Neutrophil (primary cell): ENCODE data around the gene CSNK1A1.
"Not testable (repeated sequence)": the region's sequence is repeated elsewhere in the genome, so short reads cannot be mapped to it uniquely, and the experiment has no call there.

Experiments used
- H3K27ac ChIP-seq: fragments of 200-600 bp; sonication (generic); 2 replicates; pipeline ENCODE4 v1.5.1; 2016; ENCODE audit warnings: mild to moderate bottlenecking, moderate library complexity
- H3K27me3 ChIP-seq: fragments of 200-600 bp; sonication (generic); 2 replicates; pipeline ENCODE4 v1.6.0; 2016; ENCODE audit warnings: mild to moderate bottlenecking
- H3K36me3 ChIP-seq: fragments of 200-600 bp; sonication (generic); 2 replicates; pipeline ENCODE4 v1.5.1; 2017
- H3K4me1 ChIP-seq, 2 experiments: fragments of 200-600 bp in 1 of 2; sonication (generic) in 1 of 2; 1 replicate in 1 of 2; 2 replicates in 1 of 2; pipeline versions ENCODE4 v1.5.1 to v1.6.1; 2013 to 2016; ENCODE audit warnings: low read depth in 1 of 2, low read length in 1 of 2, mild to moderate bottlenecking in 1 of 2, moderate library complexity in 1 of 2; ENCODE audit not compliant: control insufficient read depth in 1 of 2, insufficient read depth in 1 of 2
- H3K4me3 ChIP-seq, 2 experiments: fragments of 200-600 bp in 1 of 2; sonication (generic) in 1 of 2; 1 replicate in 1 of 2; 2 replicates in 1 of 2; pipeline ENCODE4 v1.5.1; 2013 to 2016; ENCODE audit warnings: low read depth in 1 of 2, low read length in 1 of 2, mild to moderate bottlenecking in 1 of 2, moderate library complexity in 1 of 2
- H3K9me3 ChIP-seq: fragments of 200-600 bp; sonication (generic); 2 replicates; pipeline ENCODE4 v1.5.1; 2016
- TF ChIP-seq, protein P1 (sequence below): fragments of 200-600 bp; sonication (generic); IDR thresholded peaks from 2 replicates; pipeline ENCODE4 v1.5.1; 2016; ENCODE audit warnings: antibody characterized with exemption

Gene CSNK1A1

DNA sequence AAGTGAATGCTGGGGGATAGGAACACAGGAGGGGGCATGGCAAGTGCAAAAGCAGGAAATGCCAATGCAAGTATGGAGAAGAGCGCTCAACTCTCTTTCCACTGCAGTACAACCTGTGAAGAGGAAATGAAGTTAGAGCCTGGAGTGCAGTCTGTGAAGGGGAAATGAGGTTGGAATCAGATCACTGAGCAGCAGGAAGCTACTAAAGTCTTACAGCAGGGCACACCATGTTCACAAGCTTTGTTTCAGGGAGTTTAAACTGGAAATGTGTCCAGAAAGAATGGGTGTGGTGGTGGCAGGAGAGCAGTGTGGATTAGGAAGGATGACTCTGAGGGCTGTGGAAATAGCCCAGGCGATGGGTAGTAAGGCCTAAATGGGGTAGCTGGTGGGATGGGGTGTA is 45.5 kb upstream of the CSNK1A1 start:
- H3K36me3 ChIP-seq = no peaks in the 10 kb centered on the region
- no peak overlapping the region for H3K4me3 ChIP-seq
- no peaks in the 10 kb centered on the region for H3K9me3 ChIP-seq
- H3K27me3 ChIP-seq = no peaks in the 10 kb centered on the region
- H3K4me1 ChIP-seq = no peaks in the 10 kb centered on the region
- TF ChIP-seq, protein P1, sequence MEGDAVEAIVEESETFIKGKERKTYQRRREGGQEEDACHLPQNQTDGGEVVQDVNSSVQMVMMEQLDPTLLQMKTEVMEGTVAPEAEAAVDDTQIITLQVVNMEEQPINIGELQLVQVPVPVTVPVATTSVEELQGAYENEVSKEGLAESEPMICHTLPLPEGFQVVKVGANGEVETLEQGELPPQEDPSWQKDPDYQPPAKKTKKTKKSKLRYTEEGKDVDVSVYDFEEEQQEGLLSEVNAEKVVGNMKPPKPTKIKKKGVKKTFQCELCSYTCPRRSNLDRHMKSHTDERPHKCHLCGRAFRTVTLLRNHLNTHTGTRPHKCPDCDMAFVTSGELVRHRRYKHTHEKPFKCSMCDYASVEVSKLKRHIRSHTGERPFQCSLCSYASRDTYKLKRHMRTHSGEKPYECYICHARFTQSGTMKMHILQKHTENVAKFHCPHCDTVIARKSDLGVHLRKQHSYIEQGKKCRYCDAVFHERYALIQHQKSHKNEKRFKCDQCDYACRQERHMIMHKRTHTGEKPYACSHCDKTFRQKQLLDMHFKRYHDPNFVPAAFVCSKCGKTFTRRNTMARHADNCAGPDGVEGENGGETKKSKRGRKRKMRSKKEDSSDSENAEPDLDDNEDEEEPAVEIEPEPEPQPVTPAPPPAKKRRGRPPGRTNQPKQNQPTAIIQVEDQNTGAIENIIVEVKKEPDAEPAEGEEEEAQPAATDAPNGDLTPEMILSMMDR = no peak
- no peak overlapping the region for H3K27ac ChIP-seq

DNA sequence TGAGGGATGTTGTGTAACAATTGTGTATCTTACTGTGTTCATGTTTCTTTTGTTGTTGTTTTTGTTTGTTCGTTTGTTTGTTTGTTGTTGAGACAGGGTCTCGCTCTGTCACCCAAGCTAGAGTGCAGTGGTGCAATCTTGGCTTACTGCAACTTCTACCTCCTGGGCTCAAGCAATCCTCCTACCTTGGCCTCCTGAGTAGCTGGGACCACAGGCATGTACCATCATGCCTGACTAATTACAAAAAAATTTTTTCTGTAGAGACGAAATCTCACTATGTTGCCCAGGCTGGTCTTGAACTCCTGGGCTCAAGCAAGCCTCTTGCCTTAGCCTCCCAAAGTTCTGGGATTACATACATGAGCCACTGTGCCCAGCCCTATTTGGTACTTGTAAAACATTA is 43.9 kb upstream of the CSNK1A1 start:
- H3K27me3 ChIP-seq, H3K4me1 ChIP-seq, H3K36me3 ChIP-seq, H3K4me3 ChIP-seq, H3K27ac ChIP-seq, H3K9me3 ChIP-seq: not testable (repeated sequence)

DNA sequence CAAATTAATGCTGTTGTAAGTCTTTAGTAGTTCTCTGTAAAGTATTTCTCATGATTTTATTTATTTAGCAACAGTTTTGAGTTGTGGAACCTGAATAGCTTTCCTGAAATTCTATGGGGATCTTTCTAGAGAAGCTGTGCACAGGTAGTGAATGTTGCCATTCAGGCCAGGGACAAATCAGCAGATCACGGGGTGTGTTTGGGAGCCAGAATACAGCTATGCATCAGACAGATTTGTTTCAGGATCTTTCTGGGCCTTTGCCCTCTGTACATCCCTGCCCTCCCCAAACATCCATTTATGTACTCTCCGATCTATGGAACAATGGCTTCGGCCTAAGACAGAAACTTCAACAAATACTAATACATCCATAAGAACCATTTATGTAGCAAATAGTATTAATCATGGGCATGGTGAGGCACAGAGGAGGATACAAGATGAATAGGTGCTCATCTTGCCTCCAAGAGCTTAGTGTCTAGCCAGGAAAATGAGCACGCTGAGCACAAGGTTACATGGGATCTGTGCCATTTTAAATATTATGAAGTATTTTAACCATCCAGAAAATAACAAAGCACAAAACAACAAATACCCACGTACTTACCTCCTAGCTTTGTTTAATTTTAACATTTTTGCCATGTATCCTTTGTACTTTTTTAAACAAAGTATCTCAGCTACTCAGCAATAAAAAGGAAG is 43.1 kb upstream of the CSNK1A1 start:
- Histone ChIP-seq H3K27ac (no peak overlapping the region), H3K27me3 (no peaks in the 10 kb centered on the region)

DNA sequence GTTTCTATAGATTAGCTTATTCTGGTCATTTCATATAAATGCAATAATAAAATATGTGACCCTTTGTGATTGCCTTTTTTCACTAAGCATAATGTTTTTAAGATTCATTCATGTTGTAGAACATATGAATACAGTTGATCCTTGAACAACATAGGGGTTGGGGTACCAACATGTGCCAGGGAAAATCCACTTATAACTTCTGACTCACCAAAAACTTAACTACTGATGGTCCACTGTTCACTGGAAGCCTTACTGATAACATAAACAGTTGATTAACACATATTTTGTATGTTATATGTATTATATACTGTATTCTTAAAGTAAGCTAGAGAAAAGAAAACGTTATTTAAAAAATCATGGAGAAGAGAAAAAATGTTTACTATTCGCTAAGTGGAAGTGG is 42.1 kb upstream of the CSNK1A1 start:
- TF ChIP-seq, protein P1 = no peak
- H3K27ac ChIP-seq = no peak overlapping the region
- no peaks in the 10 kb centered on the region for H3K27me3 ChIP-seq
- no peaks in the 10 kb centered on the region for H3K4me1 ChIP-seq
- H3K36me3 ChIP-seq = no peaks in the 10 kb centered on the region
- no peak overlapping the region for H3K4me3 ChIP-seq
- no peaks in the 10 kb centered on the region for H3K9me3 ChIP-seq

More for the DNA sequence above, 43.1 kb upstream of the CSNK1A1 start:
- H3K9me3 ChIP-seq = no peaks in the 10 kb centered on the region
- no peaks in the 10 kb centered on the region for H3K4me1 ChIP-seq
- no peak overlapping the region for H3K4me3 ChIP-seq
- H3K36me3 ChIP-seq = no peaks in the 10 kb centered on the region
- TF ChIP-seq, protein P1 = no peak

DNA sequence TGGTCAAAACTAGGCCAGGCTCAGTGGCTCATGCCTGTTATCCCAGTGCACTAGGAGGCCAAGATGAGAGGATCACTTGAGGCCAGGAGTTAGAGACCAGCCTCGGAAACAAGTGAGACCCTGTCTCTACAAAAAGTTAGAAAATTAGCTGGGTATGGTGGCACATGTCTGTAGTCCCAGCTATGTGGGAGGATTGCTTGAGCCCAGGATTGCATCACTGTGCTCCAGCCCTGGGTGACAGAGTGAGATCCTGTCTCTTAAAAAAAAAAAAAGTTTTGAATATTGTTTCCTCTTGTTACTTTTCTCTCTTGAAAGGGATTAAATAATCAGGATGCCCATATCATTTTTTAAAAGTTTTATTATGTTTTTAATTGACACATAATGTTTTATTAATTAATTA is 37.7 kb upstream of the CSNK1A1 start:
- Histone ChIP-seq H3K9me3 (no peaks in the 10 kb centered on the region), H3K36me3 (no peaks in the 10 kb centered on the region), H3K27ac (no peak overlapping the region), H3K4me3 (no peak overlapping the region), H3K4me1 (no peaks in the 10 kb centered on the region), H3K27me3 (no peaks in the 10 kb centered on the region)
- TF ChIP-seq, protein P1 = no peak

DNA sequence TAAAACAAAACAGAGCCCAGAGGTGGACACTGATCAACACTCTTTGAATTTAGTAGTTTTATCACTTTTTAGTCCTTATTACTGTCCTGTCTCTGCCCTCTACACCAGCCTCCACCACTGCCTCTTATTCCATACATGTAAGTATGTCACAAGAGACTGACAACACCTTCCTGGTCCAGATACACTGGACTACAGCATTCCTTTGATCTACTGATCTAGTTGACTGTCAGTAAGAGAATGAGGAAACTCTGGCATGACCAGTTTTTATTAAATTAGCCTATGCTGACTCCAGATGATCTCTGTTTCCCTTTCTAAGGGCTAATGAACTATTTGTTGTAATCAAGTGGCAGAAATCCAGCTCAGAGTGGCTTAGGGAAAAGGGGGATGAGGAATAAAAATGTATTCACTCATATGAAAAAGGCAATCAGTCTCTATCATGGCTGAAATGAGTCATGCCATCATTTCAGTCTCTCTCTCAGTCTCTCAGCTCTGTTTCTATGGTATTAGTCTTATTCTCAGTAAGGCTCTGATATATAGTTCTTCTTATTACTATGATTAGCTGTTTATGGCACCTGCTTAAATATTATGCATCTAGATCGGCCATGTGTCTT is 35.6 kb upstream of the CSNK1A1 start:
- Histone ChIP-seq H3K9me3 (no peaks in the 10 kb centered on the region), H3K4me3 (no peak overlapping the region), H3K27me3 (peaks cover 17% of the 10 kb centered on the region), H3K36me3 (no peaks in the 10 kb centered on the region), H3K4me1 (no peaks in the 10 kb centered on the region), H3K27ac (no peak overlapping the region)
- TF ChIP-seq, protein P1 = no peak
